Measurements from ENCODE around the gene YPEL2.
"Not testable (repeated sequence)": the region's sequence is repeated elsewhere in the genome, so short reads cannot be mapped to it uniquely, and the experiment has no call there.

Gene YPEL2

DNA sequence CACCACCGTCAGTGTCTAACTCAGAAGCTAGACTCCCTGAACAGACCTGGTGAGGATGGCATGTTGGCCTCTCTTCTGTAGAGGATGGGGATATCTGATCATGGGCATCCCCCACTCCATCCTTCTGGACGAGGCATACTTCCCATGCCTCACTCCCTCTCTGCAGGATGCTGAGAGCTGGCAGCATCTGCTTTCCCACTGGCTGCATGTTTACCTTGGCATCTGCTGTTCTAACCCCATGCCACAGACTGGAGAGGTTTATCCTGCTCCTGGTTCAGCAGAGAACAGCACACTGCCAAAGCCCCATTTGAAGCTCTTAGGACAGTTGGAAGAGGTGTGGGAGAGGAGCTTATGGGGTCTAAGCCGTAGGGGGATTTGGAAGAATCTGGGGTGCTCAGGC lies 46.0 kb downstream of the YPEL2 start:
- no peak for DNase-seq (ENCODE audit: low spot score)

- peak; percentile 81 for DNase-seq (ENCODE audit: low spot score)
These were observed 47.2 kb downstream of the YPEL2 start for GRCh38 chr17:59378675-59379074.

DNA sequence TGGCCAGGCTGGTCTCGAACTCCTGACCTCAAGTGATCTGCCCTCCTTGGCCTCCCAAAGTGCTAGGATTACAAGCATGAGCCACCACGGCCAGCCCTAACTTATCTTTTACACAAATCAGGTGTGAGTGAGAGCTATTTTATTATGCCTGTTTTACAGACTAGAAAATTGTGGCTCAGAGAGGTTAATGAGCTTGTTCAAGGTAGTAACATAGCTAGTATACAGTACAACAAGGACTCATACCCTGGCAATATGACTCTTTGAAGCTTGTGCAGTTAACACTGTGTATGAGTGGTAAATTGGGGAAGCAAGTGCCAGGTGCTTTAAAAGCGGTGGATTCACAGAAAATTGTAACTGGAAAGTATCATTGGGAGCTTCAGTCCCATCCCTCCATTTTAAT lies 49.0 kb downstream of the YPEL2 start:
- no peak for DNase-seq (ENCODE audit: low spot score)

DNA sequence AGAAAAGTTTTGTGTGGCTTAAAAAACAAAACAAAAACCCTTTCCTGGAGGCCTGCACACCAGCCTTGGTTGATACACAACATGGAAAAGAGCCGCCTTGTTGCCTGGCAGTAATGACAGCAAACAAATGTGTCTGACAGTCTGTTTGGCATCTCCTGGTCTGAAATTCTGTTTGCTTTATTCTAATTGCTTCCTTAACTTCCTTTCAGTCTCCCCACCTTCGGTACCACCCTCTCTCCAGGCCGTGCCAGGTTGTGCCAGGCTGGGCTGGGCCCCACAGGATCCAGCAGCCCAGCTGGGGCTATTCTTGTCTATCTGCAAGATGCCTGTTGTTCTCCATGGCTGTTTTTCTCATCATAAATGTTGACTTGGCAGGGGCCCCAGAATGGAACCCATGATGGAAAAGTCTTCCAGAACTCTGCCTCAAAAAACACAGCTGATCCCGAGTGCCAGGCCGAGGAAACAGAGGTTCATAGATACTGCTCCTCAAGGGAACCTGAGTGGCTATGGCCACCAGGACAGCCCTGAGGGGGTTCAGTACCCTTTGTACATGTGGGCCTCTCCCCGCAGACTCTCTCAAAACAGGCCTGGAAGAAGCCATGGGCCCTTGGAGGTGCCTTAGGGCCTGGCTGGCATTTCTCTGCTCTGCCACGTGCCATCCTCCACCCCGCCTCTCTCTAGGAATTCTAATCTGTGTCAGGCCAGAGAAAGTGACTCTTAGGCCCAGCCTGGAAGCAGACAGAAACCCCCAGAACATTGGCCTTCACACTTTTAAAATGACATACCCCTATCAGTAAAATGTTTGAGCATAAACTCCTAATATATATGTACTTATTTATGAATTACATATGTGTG lies 50.5 kb downstream of the YPEL2 start:
- DNase-seq (ENCODE audit: low spot score) = no peak

GRCh38 chr17:59383893-59384292 lies 52.4 kb downstream of the YPEL2 start:
- DNase-seq (ENCODE audit: low spot score) = no peak

DNA sequence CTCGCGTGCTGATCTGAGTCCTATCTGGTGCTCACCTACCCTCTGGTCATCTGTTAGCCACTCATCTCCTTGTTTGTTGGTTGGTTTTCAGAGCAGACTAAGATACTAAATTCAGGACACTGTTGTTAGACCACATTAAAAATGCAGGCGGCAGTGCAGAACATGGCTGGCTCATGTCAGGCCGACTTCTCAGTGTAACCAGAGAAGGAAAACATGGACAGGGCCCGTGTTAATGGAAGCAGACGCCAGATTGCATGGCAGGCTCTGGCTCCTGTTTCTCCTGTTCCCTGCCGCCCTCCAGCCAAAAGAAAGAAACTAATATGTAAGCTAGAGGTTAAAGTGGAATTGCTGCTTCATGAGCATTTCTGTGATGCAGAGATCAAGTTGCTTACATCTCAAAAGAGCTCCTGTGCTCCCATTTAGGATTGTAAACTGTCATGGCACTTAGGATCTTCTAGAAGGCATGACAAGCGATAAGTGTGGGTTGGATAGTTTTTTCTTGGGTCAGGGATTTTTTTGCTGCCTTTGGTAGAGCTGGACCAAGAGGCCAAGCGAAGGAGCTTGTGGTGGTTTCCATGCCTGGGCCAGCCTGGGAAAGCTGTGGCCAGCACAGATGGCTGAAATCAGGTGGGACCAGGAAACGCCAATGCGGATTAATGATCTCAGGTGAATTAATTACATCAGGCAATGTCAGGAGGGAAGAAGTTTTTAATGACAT lies 56.1 kb downstream of the YPEL2 start:
- no peak for DNase-seq (ENCODE audit: low spot score)

DNA sequence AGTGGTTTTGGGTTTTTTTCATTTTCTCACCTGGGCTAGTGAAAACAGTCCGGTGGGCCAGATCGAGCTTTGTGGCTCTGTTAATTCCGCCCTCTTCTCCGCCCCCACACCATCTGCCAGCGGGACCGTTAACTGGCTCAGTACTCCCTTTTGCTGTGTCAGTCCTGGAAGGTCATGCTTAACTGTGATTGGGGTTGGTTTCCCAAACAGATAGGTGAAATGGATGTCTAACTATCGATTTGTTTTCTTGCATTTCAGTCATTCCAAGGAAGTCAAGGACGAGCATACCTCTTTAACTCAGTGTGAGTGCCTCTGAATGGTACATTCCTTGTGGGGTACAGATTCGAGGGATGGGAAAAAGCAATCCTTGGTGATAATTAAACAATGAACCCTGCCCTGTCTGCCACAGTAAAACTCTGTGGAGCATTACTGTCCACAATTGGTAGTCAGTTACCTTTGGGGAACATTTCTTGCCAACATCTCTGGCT lies 56.7 kb downstream of the YPEL2 start:
- DNase-seq (ENCODE audit: low spot score) = no peak

GRCh38 chr17:59389066-59389465 lies 57.6 kb downstream of the YPEL2 start:
- no peak for DNase-seq (ENCODE audit: low spot score)

DNA sequence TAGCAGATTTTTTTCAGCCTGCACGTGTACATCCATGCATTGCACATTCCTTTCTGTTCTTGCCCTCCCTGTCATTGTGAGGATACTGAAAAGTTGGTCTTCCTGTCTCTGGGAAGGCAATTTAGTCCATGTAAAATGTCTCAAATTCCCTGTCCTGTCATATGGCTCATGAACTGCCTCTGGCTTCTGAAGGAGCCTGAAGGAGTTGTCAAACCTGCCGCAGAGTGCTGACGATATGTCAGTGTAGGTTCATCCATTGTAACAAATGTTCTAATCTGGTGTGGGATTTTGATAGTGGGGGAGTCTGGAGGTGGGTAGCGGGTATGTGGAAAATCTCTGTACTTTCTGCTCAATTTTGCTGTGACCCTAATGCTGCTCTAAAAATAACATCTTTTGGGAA lies 59.6 kb downstream of the YPEL2 start:
- no peak for DNase-seq (ENCODE audit: low spot score)

DNA sequence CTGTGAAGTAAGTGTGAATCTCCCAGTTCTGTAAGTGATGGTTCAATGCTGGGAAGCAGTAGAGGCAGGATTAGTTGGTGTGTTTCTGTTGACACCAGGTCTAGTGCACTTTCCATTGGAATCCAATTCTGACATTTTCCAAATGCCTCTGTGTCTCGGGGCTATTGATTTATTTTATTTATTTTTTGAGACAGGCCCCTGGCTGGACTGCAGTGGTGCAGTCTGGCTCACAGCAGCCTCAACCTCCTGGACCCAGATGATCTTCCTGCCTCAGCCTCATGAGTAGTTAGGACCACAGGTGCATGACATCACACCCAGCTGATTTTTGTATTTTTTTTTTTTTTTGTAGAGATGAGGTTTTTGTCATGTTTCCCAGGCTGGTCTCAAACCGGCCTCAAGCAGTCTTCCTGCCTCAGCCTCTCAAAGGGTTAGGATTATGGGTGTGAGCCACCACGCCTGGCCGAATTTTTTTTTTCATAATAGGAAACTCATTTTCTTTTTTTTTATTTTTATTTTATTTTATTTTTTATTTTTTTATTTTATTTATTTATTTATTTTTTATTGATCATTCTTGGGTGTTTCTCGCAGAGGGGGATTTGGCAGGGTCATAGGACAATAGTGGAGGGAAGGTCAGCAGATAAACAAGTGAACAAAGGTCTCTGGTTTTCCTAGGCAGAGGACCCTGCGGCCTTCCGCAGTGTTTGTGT lies 61.7 kb downstream of the YPEL2 start:
- no peak for DNase-seq (ENCODE audit: low spot score)

DNA sequence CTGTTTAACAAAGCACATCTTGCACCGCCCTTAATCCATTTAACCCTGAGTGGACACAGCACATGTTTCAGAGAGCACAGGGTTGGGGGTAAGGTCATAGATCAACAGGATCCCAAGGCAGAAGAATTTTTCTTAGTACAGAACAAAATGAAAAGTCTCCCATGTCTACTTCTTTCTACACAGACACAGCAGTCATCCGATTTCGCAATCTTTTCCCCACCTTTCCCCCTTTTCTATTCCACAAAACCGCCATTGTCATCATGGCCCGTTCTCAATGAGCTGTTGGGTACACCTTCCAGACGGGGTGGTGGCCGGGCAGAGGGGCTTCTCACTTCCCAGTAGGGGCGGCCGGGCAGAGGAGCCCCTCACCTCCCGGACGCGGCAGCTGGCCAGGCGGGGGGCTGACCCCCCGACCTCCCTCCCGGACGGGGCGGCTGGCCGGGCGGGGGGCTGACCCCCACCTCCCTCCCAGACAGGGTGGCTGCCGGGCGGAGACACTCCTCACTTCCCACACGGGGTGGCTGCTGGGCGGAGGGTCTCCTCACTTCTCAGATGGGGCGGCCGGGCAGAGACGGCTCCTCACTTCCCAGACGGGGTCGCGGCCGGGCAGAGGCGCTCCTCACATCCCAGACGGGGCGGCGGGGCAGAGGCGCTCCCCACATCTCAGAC lies 62.4 kb downstream of the YPEL2 start:
- not testable (repeated sequence) for DNase-seq (ENCODE audit: low spot score)

DNA sequence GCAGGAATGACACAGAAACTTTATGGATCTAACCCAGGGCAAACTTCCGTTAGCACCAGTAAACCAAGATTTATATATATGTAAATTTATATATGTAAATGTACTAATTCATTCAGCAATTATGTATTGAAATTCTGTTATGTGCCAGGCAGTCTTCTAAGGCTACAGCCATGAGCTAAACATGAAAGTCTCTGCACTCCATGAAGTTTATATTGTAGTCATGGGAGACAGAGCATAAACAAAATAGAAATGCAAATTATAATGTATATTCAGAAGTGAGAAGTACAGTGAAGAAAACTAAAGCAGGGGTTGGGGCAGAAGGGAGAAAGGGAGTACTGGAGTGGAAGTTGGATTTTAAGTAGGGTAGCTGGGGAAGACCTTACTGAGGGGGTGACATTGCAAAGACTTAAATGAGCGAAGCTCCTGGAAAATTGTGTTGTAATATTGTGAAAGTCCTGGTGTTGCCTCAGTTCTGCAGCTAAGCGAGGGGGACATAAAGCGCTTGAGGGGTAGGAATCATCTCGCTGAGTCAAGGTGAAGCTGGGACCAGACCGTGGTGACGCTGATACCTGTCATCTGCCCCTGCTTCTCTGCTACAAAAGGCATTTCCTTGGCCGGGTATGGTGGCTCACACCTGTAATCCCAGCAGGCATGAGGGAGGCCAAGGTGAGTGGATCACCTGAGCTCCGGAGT lies 64.8 kb downstream of the YPEL2 start:
- no peak for DNase-seq (ENCODE audit: low spot score)

DNA sequence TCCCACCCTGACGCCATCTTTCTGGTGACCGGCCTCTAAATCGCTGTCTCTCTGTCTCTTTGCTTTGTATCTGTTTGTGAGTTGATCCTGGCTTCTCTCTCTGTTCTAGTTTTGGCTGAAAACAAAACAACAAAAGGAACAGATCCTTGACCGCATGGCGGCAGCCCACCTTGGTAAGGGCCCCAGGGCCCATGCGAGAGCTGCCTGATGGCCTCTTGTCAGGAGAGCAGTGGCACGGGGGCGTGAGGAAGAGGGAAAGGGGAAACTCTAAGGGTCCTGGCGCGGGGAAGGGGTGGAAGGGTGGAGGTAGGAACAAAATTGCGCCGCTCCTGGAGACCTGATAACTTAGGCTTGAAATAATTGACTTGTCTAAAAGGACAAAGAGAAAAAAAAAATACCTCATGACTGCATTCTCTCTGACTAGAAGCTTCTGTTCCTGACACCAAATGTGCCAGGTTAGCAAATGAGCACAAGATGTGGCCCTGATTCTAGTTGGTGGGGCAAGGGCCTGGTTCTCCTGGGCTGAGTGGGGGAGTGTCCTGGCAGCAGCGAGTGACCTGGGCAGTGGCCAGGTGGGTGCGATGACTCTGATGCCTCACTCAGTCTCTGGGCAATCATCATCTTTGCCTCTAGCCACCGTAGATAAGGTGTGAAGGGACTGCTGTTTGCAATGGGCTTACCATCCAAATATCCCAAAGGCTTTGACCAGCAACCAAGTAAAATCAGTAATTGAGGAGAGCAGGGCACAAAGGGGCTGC lies 66.0 kb downstream of the YPEL2 start:
- DNase-seq (ENCODE audit: low spot score) = no peak

DNA sequence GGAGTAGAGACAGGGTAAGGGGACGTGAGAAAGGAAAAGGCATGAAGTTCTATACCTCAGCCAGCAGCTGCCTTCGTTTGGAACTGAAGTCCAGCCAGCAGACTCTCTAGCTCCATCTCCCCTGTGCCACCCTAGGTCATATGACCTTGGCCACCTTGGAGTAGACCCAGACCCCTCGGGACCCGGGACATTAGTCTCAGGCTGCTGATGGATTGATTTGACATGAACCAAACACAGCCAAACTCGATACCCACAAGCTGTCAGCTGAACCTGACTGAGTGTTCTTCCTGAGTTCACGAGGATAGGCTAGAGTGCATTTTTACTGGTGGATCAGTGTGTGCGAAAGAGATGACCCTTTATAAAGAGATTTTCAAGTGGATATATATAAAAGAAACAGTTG lies 68.5 kb downstream of the YPEL2 start:
- DNase-seq (ENCODE audit: low spot score) = no peak

DNA sequence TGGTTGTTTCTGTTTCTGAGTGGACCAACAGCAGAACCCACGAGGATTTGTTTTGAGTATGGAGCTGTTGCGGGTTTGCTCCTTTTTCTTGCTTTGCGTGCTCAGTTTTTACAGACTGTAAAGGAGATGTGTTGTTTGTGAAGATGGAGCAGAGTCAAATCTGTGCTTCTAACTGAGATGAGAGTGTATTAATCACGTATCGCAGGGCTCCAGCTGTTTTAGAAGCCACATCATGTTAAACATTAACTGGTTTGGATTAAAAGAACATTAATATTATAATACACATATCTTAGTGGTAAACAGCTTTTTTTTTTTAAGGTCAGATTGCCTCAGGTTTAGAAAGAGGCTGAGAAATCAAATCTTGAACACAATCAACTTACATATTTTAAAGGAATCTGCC lies 69.4 kb downstream of the YPEL2 start:
- no peak for DNase-seq (ENCODE audit: low spot score)

- no peak for DNase-seq (ENCODE audit: low spot score)
These were observed 69.8 kb downstream of the YPEL2 start for GRCh38 chr17:59401274-59401673.

GRCh38 chr17:59401725-59402124 lies 70.3 kb downstream of the YPEL2 start:
- no peak for DNase-seq (ENCODE audit: low spot score)

DNA sequence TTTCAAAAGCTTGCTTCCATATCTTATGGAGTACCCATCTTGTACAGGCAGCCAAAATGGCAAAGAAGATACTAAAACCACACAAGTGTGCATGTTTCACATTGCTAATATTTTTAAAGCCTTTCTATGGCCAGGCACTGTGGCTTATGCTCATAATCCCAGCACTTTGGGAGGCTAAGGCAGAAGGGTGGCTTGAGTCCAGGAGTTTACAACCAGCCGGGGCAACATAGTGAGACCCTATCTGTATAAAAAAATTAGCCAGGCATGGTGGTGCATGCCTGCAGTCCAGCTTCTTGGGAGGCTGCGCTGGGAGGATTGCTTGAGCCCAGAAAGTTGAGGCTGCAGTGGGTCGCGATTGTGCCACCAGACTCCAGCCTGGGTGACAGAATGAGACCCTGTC lies 71.3 kb downstream of the YPEL2 start:
- DNase-seq (ENCODE audit: low spot score) = no peak

DNA sequence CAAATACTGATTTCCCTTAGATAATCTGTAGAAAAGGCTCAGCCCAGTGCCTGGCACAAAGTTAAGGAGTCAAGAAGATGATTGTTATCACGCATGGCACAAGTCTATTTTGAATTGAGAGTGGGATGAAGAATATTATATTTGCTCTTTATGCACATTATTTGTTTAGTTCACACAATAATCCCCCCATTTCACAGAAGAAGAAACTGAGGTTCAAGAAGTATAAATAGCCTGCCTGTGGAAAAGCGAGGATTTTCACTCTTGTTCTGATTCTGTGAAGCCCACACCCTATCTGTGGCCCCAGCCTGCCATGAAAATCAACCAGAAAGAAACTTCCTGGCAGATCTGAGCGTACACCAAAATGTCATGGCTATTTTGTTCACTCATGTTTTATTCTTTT lies 73.0 kb downstream of the YPEL2 start:
- DNase-seq (ENCODE audit: low spot score) = no peak

DNA sequence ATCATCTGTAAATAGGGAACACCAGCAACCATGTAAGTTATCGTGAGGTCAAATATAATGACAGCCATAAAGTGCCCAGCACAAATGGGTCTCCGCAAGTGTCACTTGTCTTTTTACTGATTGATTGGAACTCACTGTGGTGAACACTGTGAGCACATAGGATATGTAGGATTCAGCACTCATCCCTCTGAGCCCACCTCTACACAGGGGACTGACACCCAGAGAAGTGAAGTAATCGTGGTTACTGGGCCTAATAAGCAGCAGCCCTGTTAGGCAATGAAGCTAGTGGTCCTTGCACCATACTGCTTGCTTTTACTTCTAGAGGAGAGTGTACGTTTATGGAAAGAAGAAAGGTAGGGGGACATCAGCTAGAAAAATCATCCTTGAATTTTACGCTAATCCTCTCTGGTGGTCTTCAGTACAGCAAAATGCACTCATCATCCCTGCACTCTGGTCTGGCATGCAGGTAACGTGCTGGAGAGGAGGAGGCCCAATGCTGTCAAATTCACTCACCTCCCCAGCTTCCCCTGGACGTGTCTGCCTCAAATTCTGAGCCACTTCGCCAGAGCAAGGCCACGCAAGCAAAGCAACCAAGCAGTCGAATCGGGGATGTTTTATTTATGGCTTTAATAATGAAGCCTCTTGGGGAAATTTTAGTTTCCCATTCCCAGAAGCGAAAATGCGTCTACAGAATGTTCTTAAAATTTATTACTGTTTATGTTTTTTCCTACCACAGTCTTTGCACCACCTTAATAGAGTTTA lies 74.7 kb downstream of the YPEL2 start:
- no peak for DNase-seq (ENCODE audit: low spot score)

Measured in AG08396 (cell line).